CD4-positive, alpha-beta T cell (primary cell): ENCODE results near the gene ZNF644. TPM values are rescaled to one million over a fixed set of nuclear protein-coding genes. Genes with fewer than 3 reads are reported as not detected.
"Not testable (repeated sequence)": the region's sequence is repeated elsewhere in the genome, so short reads cannot be mapped to it uniquely, and the experiment has no call there.

Source experiments
- ATAC-seq: fragments of 200-7000 bp; cut with Tn5 transposase; one replicate; pipeline ENCODE4 v1.10.0; 2022; ENCODE audit warnings: mild to moderate bottlenecking; ENCODE audit not compliant: poor library complexity
- CTCF ChIA-PET: fragments of 350-600 bp; sonication (Branson Sonifier 250); formaldehyde crosslinking; loops from one replicate; lab custom pipeline; 2021; ENCODE audit warnings: antibody characterized with exemption, inconsistent platforms; lab: Charles Lee
- POLR2A ChIA-PET: fragments of 350-600 bp; sonication (Branson Sonifier 250); formaldehyde crosslinking; loops from one replicate; lab custom pipeline; 2021; ENCODE audit warnings: antibody characterized with exemption, inconsistent platforms; lab: Charles Lee
- DNase-seq, 14 experiments: peaks; one replicate each; pipeline ENCODE4 v3.0.0-alpha.2; 2013 to 2020; ENCODE audit warnings: mixed read lengths in 2 of 14
- H3K27ac ChIP-seq, 2 donors: one replicate each; pipeline versions ENCODE4 v1.5.1 to v1.7.0; 2013; ENCODE audit warnings: low read length in 2 of 2, low read depth in 1 of 2, mild to moderate bottlenecking in 1 of 2
- H3K27me3 ChIP-seq, 2 experiments: 1 replicate in 1 of 2; 2 replicates in 1 of 2; pipeline versions ENCODE4 v1.6.1 to v1.7.0; 2013; ENCODE audit warnings: low read length in 2 of 2, control low read depth in 1 of 2, mild to moderate bottlenecking in 1 of 2, moderate library complexity in 1 of 2; ENCODE audit not compliant: insufficient read depth in 2 of 2, control insufficient read depth in 1 of 2
- H3K36me3 ChIP-seq: one replicate; pipeline ENCODE4 v1.6.1; 2013; ENCODE audit warnings: low read length, control low read depth; ENCODE audit not compliant: insufficient read depth
- H3K4me1 ChIP-seq: one replicate; pipeline ENCODE4 v1.6.1; 2013; ENCODE audit warnings: low read length, control low read depth; ENCODE audit not compliant: insufficient read depth
- H3K4me3 ChIP-seq: one replicate; pipeline ENCODE4 v1.5.1; 2013; ENCODE audit warnings: mild to moderate bottlenecking, low read length, moderate library complexity
- H3K9me3 ChIP-seq, 2 experiments: 1 replicate in 1 of 2; 2 replicates in 1 of 2; pipeline versions ENCODE4 v1.6.1 to v1.7.0; 2013; ENCODE audit warnings: low read length in 2 of 2, mild to moderate bottlenecking in 2 of 2, control low read depth in 1 of 2, moderate library complexity in 1 of 2; ENCODE audit not compliant: control insufficient read depth in 1 of 2, insufficient read depth in 1 of 2
- H3K27ac Mint-ChIP-seq: one replicate; pipeline ENCODE4 v1.8.0; 2020; ENCODE audit warnings: mixed read lengths
- H3K27me3 Mint-ChIP-seq: one replicate; pipeline ENCODE4 v1.8.0; 2021; ENCODE audit warnings: mixed read lengths
- H3K36me3 Mint-ChIP-seq: one replicate; pipeline ENCODE4 v1.8.0; 2021; ENCODE audit warnings: low read depth, mixed read lengths
- H3K4me1 Mint-ChIP-seq: one replicate; pipeline ENCODE4 v1.8.0; 2021; ENCODE audit warnings: low read depth, mixed read lengths
- H3K4me3 Mint-ChIP-seq: one replicate; pipeline ENCODE4 v1.8.0; 2020; ENCODE audit warnings: mild to moderate bottlenecking, mixed read lengths
- H3K9me3 Mint-ChIP-seq: one replicate; pipeline ENCODE4 v1.8.0; 2020; ENCODE audit warnings: mixed read lengths
- intact Hi-C, 2 experiments: fragments of 100-400 bp; cut with DNase I in 1 of 2; cut with micrococcal nuclease in 1 of 2; formaldehyde crosslinking; loops; one replicate each; pipeline versions ENCODE4 v1.15.1 to v1.9.0; 2023 to 2025; cut with DNase I, micrococcal nuclease
- total RNA-seq, 174 experiments: library from RNA in 2 of 174; stranded (reverse) in 2 of 174; gene quantifications; one replicate each; pipeline ENCODE4 v1.2.3 and lab custom pipeline; 2021 to 2026
- TF ChIP-seq, protein P1 (sequence below): fragments of 200-600 bp; IDR thresholded peaks from one replicate; pipeline ENCODE4 v1.8.0; 2022; ENCODE audit warnings: antibody characterized with exemption, mild to moderate bottlenecking

Gene ZNF644
- total RNA-seq, 2 experiments from 2014 or later, result 93.3 to 101 TPM

DNA sequence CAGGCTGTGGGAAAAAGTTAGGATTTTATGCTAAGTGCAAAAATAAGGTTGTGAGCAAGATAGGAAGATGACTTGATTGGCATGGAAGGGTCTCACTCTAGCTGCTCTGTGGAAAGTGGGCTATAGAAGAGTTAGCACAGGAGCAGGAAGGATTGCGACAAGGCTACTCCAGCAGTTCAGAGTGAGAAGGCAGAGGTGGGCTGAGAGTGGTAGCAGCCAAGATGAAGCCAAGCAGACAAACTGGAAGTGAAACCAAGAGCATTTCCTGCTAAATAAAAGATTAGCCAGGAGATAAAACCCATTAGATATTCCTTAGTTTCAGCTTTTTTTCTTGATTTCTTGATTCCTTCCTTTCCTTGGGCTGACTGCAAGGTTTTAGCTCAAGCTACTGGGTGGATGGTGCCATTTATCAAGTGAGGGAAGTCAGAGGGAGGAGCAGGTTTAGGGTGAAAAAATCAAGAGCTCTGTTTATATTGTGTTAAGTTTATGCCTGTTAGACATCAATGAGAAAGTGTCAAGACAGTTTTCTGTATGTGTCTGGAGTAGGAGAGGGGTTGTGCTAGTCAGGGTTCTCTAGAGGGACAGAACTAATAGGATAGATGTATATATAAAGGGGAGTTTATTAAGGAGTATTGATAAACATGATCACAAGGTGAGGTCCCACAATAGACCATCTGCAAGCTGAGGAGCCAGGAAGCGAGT, 33.1 kb upstream of the ZNF644 start:
- H3K27me3 Mint-ChIP-seq, result no peaks in the 10 kb centered on the region
- H3K4me3 ChIP-seq, result no peak overlapping the region
- no peaks in the 10 kb centered on the region for H3K9me3 Mint-ChIP-seq
- H3K4me3 Mint-ChIP-seq, result no peak overlapping the region
- CTCF ChIA-PET, result no interaction called here
- no peak overlapping the region for H3K27ac ChIP-seq
- no peaks in the 10 kb centered on the region for H3K36me3 Mint-ChIP-seq
- no peak for ATAC-seq
- TF ChIP-seq, protein P1, sequence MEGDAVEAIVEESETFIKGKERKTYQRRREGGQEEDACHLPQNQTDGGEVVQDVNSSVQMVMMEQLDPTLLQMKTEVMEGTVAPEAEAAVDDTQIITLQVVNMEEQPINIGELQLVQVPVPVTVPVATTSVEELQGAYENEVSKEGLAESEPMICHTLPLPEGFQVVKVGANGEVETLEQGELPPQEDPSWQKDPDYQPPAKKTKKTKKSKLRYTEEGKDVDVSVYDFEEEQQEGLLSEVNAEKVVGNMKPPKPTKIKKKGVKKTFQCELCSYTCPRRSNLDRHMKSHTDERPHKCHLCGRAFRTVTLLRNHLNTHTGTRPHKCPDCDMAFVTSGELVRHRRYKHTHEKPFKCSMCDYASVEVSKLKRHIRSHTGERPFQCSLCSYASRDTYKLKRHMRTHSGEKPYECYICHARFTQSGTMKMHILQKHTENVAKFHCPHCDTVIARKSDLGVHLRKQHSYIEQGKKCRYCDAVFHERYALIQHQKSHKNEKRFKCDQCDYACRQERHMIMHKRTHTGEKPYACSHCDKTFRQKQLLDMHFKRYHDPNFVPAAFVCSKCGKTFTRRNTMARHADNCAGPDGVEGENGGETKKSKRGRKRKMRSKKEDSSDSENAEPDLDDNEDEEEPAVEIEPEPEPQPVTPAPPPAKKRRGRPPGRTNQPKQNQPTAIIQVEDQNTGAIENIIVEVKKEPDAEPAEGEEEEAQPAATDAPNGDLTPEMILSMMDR, result no peak
- no peaks in the 10 kb centered on the region for H3K27me3 ChIP-seq
- POLR2A ChIA-PET, result interaction anchor here (0.8 kb wide), 1 partner anchor 34 kb away, joined by 4 read pairs; the partner anchor contains the start of gene ZNF644
- DNase-seq, result peak in 2 of 14 experiments; percentile 13
- intact Hi-C loops, result no loop called here
- H3K9me3 ChIP-seq, result no peaks in the 10 kb centered on the region
- H3K36me3 ChIP-seq, result no peaks in the 10 kb centered on the region
- H3K27ac Mint-ChIP-seq, result no peak overlapping the region
- peaks cover 12% of the 10 kb centered on the region for H3K4me1 ChIP-seq
- no peaks in the 10 kb centered on the region for H3K4me1 Mint-ChIP-seq

DNA sequence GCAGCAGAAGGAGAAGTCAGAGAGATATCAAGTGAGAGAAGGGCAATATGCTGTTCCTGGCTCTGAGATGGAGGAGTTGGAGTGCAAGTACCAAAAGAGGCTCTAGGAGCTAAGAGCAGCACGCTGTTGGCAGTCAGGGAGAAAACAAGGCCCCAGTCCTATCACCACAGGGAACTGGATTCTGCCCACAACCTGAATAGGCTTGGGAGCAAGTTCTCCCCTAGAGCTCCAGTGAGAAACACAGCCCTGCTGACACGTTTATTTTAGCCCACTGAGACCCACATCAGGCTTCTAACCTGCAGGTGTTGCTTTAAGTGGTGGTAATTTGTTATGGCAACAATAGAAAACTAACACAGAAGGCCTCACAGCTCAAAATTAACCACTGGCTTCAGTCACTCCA, 31.8 kb upstream of the ZNF644 start:
- Histone ChIP-seq H3K36me3 (no peaks in the 10 kb centered on the region), H3K4me3 (no peak overlapping the region), H3K9me3 (no peaks in the 10 kb centered on the region), H3K27me3 (no peaks in the 10 kb centered on the region), H3K27ac (no peak overlapping the region), H3K4me1 (peaks cover 12% of the 10 kb centered on the region)
- no peaks in the 10 kb centered on the region for H3K4me1 Mint-ChIP-seq
- H3K4me3 Mint-ChIP-seq, result no peak overlapping the region
- no peak overlapping the region for H3K27ac Mint-ChIP-seq
- TF ChIP-seq, protein P1, result no peak
- DNase-seq (no peak), ATAC-seq (no peak)
- H3K36me3 Mint-ChIP-seq, result no peaks in the 10 kb centered on the region
- intact Hi-C loops, result no loop called here
- H3K27me3 Mint-ChIP-seq, result no peaks in the 10 kb centered on the region
- POLR2A ChIA-PET, result no interaction called here
- no peaks in the 10 kb centered on the region for H3K9me3 Mint-ChIP-seq
- CTCF ChIA-PET, result no interaction called here

DNA sequence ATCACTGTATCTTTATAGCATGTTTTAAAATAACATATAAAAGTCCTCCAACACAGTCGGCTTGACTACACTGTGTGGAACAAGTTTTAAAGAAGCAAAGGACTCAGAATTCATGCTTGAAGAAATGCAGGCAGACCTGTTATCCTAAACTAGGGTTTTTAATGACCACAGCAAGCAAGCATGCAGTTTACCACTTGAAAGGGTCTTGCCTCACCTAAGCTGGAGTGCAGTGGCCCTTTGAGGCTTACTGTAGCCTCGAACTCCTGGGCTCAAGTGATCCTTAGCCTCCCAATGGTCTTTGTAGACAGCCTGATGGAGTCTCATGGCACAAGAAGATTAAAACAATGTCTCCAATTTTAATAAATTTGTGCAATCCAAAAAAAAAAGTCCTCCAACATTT, 27.7 kb upstream of the ZNF644 start:
- H3K27ac ChIP-seq, ATAC-seq, H3K4me1 ChIP-seq, H3K9me3 ChIP-seq, H3K4me1 Mint-ChIP-seq, DNase-seq, H3K4me3 ChIP-seq, H3K4me3 Mint-ChIP-seq, H3K36me3 ChIP-seq, H3K36me3 Mint-ChIP-seq, H3K27me3 Mint-ChIP-seq, POLR2A ChIA-PET, CTCF ChIA-PET, H3K27ac Mint-ChIP-seq, H3K9me3 Mint-ChIP-seq, H3K27me3 ChIP-seq, intact Hi-C loops: not testable (repeated sequence)

DNA sequence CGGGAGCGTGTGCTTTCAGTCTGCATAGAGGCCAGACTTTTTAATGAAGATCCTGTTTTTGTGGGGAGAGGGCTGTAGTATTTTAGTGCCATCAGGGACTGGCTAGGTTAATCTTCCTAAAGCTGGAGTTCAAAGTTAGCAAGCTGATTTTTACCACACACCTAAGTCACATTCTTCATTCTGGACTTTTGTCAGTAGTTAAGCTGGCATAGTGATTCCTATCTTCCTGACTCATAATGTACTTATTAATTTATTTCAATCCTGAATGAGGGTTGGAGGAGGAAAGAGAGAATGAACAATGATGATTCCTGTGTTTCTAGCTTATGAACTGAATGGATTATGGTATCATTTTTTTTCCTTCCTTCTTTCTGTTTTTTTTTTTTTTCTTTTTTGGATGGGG, 24.9 kb upstream of the ZNF644 start:
- DNase-seq (no peak), ATAC-seq (no peak)
- Histone ChIP-seq H3K9me3 (peaks cover 0 to 6% of the 10 kb centered on the region in 2 experiments), H3K4me1 (no peaks in the 10 kb centered on the region), H3K4me3 (no peak overlapping the region), H3K27me3 (no peaks in the 10 kb centered on the region), H3K27ac (no peak overlapping the region), H3K36me3 (no peaks in the 10 kb centered on the region)
- Mint-ChIP-seq H3K27me3 (no peaks in the 10 kb centered on the region), H3K4me3 (no peak overlapping the region), H3K9me3 (peaks cover 2% of the 10 kb centered on the region), H3K27ac (no peak overlapping the region), H3K4me1 (no peaks in the 10 kb centered on the region), H3K36me3 (no peaks in the 10 kb centered on the region)
- intact Hi-C loops, result no loop called here
- POLR2A ChIA-PET, result no interaction called here
- CTCF ChIA-PET, result no interaction called here
- TF ChIP-seq, protein P1, result no peak
